Muscle layer of duodenum (tissue), 2 donors: ENCODE data around the gene CIITA.
"Not testable (repeated sequence)": the region's sequence is repeated elsewhere in the genome, so short reads cannot be mapped to it uniquely, and the experiment has no call there.

Source experiments
- H3K27ac ChIP-seq: one replicate; pipeline ENCODE4 v1.7.0; 2013; ENCODE audit warnings: mild to moderate bottlenecking, low read length
- H3K27me3 ChIP-seq: one replicate; pipeline ENCODE4 v1.7.0; 2013; ENCODE audit warnings: low read depth, mild to moderate bottlenecking, control low read depth, low read length
- H3K36me3 ChIP-seq, 2 donors: one replicate each; pipeline ENCODE4 v1.7.0; 2013; ENCODE audit warnings: low read length in 2 of 2, control low read depth in 1 of 2, mild to moderate bottlenecking in 1 of 2; ENCODE audit not compliant: insufficient read depth in 2 of 2, control insufficient read depth in 1 of 2
- H3K4me1 ChIP-seq, 2 donors: one replicate each; pipeline ENCODE4 v1.7.0; 2013; ENCODE audit warnings: low read length in 2 of 2, mild to moderate bottlenecking in 2 of 2, control low read depth in 1 of 2, moderate library complexity in 1 of 2; ENCODE audit not compliant: insufficient read depth in 2 of 2, control insufficient read depth in 1 of 2
- H3K4me3 ChIP-seq, 2 donors: one replicate each; pipeline ENCODE4 v1.7.0; 2013; ENCODE audit warnings: low read length in 2 of 2, low read depth in 1 of 2, mild to moderate bottlenecking in 1 of 2
- H3K9me3 ChIP-seq, 2 donors: one replicate each; pipeline ENCODE4 v1.7.0; 2013; ENCODE audit warnings: low read length in 2 of 2, control low read depth in 1 of 2, mild to moderate bottlenecking in 1 of 2; ENCODE audit not compliant: control insufficient read depth in 1 of 2
- donor health status: healthy.

The CIITA gene

GRCh38 chr16:10926094-10926493 lies 49.1 kb downstream of the CIITA start:
- H3K9me3 ChIP-seq = peaks cover 0 to 4% of the 10 kb centered on the region in 2 donors
- H3K4me1 ChIP-seq = peaks cover 0 to 17% of the 10 kb centered on the region in 2 donors

GRCh38 chr16:10926867-10927266 lies 49.9 kb downstream of the CIITA start:
- Histone ChIP-seq H3K27ac (no peak overlapping the region), H3K36me3 (peaks cover 40 to 57% of the 10 kb centered on the region in 2 donors), H3K4me1 (peaks cover 0 to 14% of the 10 kb centered on the region in 2 donors), H3K9me3 (peaks cover 0 to 4% of the 10 kb centered on the region in 2 donors), H3K4me3 (no peak overlapping the region), H3K27me3 (no peaks in the 10 kb centered on the region)

More at GRCh38 chr16:10926094-10926493, 49.1 kb downstream of the CIITA start:
- H3K27me3 ChIP-seq = no peaks in the 10 kb centered on the region
- peaks cover 48 to 49% of the 10 kb centered on the region in 2 donors for H3K36me3 ChIP-seq
- no peak overlapping the region for H3K27ac ChIP-seq
- no peak overlapping the region for H3K4me3 ChIP-seq

- peaks cover 37 to 59% of the 10 kb centered on the region in 2 donors for H3K36me3 ChIP-seq
- no peak overlapping the region for H3K27ac ChIP-seq
- H3K4me3 ChIP-seq = no peak overlapping the region
- H3K9me3 ChIP-seq = peaks cover 0 to 4% of the 10 kb centered on the region in 2 donors
- no peaks in the 10 kb centered on the region for H3K27me3 ChIP-seq
- H3K4me1 ChIP-seq = peaks cover 0 to 7% of the 10 kb centered on the region in 2 donors
Measured at GRCh38 chr16:10927497-10928112, 50.6 kb downstream of the CIITA start.

GRCh38 chr16:10929097-10929496 lies 52.1 kb downstream of the CIITA start:
- Histone ChIP-seq H3K36me3 (peaks cover 39 to 65% of the 10 kb centered on the region in 2 donors), H3K4me1 (peaks cover 0 to 17% of the 10 kb centered on the region in 2 donors)
- not testable (repeated sequence) for H3K9me3 ChIP-seq, H3K27me3 ChIP-seq, H3K4me3 ChIP-seq, H3K27ac ChIP-seq

- Histone ChIP-seq H3K27me3 (no peaks in the 10 kb centered on the region), H3K27ac (no peak overlapping the region), H3K4me1 (peaks cover 5 to 25% of the 10 kb centered on the region in 2 donors), H3K4me3 (no peak overlapping the region), H3K36me3 (peaks cover 31 to 58% of the 10 kb centered on the region in 2 donors), H3K9me3 (peaks cover 0 to 1% of the 10 kb centered on the region in 2 donors)
Measured at GRCh38 chr16:10929853-10930754, 53.1 kb downstream of the CIITA start.

- Histone ChIP-seq H3K27me3 (no peaks in the 10 kb centered on the region), H3K9me3 (no peaks in the 10 kb centered on the region), H3K27ac (no peak overlapping the region), H3K4me1 (peaks cover 6 to 29% of the 10 kb centered on the region in 2 donors), H3K4me3 (no peak overlapping the region), H3K36me3 (peaks cover 26 to 53% of the 10 kb centered on the region in 2 donors)
Measured at GRCh38 chr16:10930755-10931093, 53.7 kb downstream of the CIITA start.

GRCh38 chr16:10931134-10931533 lies 54.1 kb downstream of the CIITA start:
- H3K27ac ChIP-seq = no peak overlapping the region

GRCh38 chr16:10931977-10932632 lies 55.1 kb downstream of the CIITA start:
- no peak overlapping the region for H3K27ac ChIP-seq
- H3K4me1 ChIP-seq = peaks cover 13 to 42% of the 10 kb centered on the region in 2 donors
- H3K36me3 ChIP-seq = peaks cover 21 to 41% of the 10 kb centered on the region in 2 donors
- H3K9me3 ChIP-seq = no peaks in the 10 kb centered on the region
- no peaks in the 10 kb centered on the region for H3K27me3 ChIP-seq
- no peak overlapping the region for H3K4me3 ChIP-seq

More at GRCh38 chr16:10931134-10931533, 54.1 kb downstream of the CIITA start:
- Histone ChIP-seq H3K9me3 (no peaks in the 10 kb centered on the region), H3K4me1 (peaks cover 6 to 33% of the 10 kb centered on the region in 2 donors), H3K4me3 (no peak overlapping the region), H3K36me3 (peaks cover 22 to 48% of the 10 kb centered on the region in 2 donors), H3K27me3 (no peaks in the 10 kb centered on the region)

- H3K27ac ChIP-seq = no peak overlapping the region
- no peaks in the 10 kb centered on the region for H3K27me3 ChIP-seq
- H3K9me3 ChIP-seq = no peaks in the 10 kb centered on the region
- peaks cover 23 to 53% of the 10 kb centered on the region in 2 donors for H3K4me1 ChIP-seq
- H3K4me3 ChIP-seq = no peak overlapping the region
- peaks cover 11 to 31% of the 10 kb centered on the region in 2 donors for H3K36me3 ChIP-seq
Measured at GRCh38 chr16:10932959-10933710, 56.1 kb downstream of the CIITA start.

GRCh38 chr16:10933865-10934264 lies 56.9 kb downstream of the CIITA start:
- no peak overlapping the region for H3K27ac ChIP-seq
- no peaks in the 10 kb centered on the region for H3K27me3 ChIP-seq
- H3K9me3 ChIP-seq = no peaks in the 10 kb centered on the region
- peaks cover 10 to 24% of the 10 kb centered on the region in 2 donors for H3K36me3 ChIP-seq
- H3K4me3 ChIP-seq = no peak overlapping the region
- peaks cover 30 to 60% of the 10 kb centered on the region in 2 donors for H3K4me1 ChIP-seq
